Loucy (cell line): Measurements from ENCODE around the gene MS4A10.

Experiments
- H2AFZ ChIP-seq: fragments of 200-600 bp; sonication (generic); 2 replicates; pipeline ENCODE4 v1.6.0; 2016; ENCODE audit warnings: antibody characterized with exemption, mild to moderate bottlenecking, low read length, moderate library complexity
- H3F3A ChIP-seq: fragments of 200-600 bp; 2 replicates; pipeline ENCODE4 v1.6.0; 2016; ENCODE audit warnings: antibody characterized with exemption, low read depth, mild to moderate bottlenecking
- H3K27me3 ChIP-seq: fragments of 200-600 bp; sonication (generic); 2 replicates; pipeline ENCODE4 v1.6.1; 2014; ENCODE audit warnings: low read length, mild to moderate bottlenecking; ENCODE audit not compliant: insufficient read depth, poor library complexity, severe bottlenecking
- H3K36me3 ChIP-seq: fragments of 200-600 bp; sonication (generic); 2 replicates; pipeline ENCODE4 v1.6.1; 2016; ENCODE audit warnings: low read length; ENCODE audit not compliant: insufficient read depth
- H3K4me1 ChIP-seq: fragments of 200-600 bp; sonication (generic); 2 replicates; pipeline ENCODE4 v1.5.1; 2014; ENCODE audit warnings: low read length, mild to moderate bottlenecking; ENCODE audit not compliant: insufficient read depth, poor library complexity, severe bottlenecking
- H3K4me2 ChIP-seq: fragments of 200-600 bp; sonication (generic); 2 replicates; pipeline ENCODE4 v1.6.0; 2014; ENCODE audit warnings: antibody characterized with exemption, low read length, low read depth, mild to moderate bottlenecking; ENCODE audit not compliant: poor library complexity, severe bottlenecking
- H3K4me3 ChIP-seq: fragments of 200-600 bp; sonication (generic); 2 replicates; pipeline ENCODE4 v1.5.1; 2014; ENCODE audit warnings: low read length, mild to moderate bottlenecking, mixed read lengths; ENCODE audit not compliant: poor library complexity, severe bottlenecking
- H3K79me2 ChIP-seq: fragments of 200-600 bp; sonication (generic); 2 replicates; pipeline ENCODE4 v1.6.1; 2014; ENCODE audit warnings: low read length; ENCODE audit not compliant: insufficient read depth
- H3K9ac ChIP-seq: fragments of 200-600 bp; sonication (generic); 2 replicates; pipeline ENCODE4 v1.6.0; 2014; ENCODE audit warnings: mild to moderate bottlenecking, low read depth, low read length, moderate library complexity; ENCODE audit not compliant: poor library complexity, severe bottlenecking
- H3K9me2 ChIP-seq: fragments of 200-600 bp; sonication (generic); replicated peaks from 2 replicates; pipeline ENCODE4 v1.6.1; 2016; ENCODE audit warnings: low read depth, low read length, mixed read lengths
- H3K9me3 ChIP-seq: fragments of 200-600 bp; sonication (generic); 2 replicates; pipeline ENCODE4 v1.6.1; 2014; ENCODE audit warnings: mild to moderate bottlenecking, antibody characterized with exemption, low read length, low read depth; ENCODE audit not compliant: insufficient read depth
- H4K20me1 ChIP-seq: fragments of 200-600 bp; sonication (generic); 2 replicates; pipeline ENCODE4 v1.6.0; 2014; ENCODE audit warnings: antibody characterized with exemption, low read length, mild to moderate bottlenecking; ENCODE audit not compliant: insufficient read depth, poor library complexity, severe bottlenecking
- CTCF ChIP-seq: fragments of 200-600 bp; sonication (generic); conservative IDR thresholded peaks from 2 replicates; pipeline ENCODE4 v1.5.1; 2014; ENCODE audit warnings: mild to moderate bottlenecking, antibody characterized with exemption, low read length
- EZH2phosphoT487 ChIP-seq: fragments of 200-600 bp; IDR thresholded peaks from 2 replicates; pipeline ENCODE4 v1.6.1; 2018; ENCODE audit warnings: antibody characterized with exemption, mild to moderate bottlenecking, moderate library complexity, borderline replicate concordance

The MS4A10 gene

DNA sequence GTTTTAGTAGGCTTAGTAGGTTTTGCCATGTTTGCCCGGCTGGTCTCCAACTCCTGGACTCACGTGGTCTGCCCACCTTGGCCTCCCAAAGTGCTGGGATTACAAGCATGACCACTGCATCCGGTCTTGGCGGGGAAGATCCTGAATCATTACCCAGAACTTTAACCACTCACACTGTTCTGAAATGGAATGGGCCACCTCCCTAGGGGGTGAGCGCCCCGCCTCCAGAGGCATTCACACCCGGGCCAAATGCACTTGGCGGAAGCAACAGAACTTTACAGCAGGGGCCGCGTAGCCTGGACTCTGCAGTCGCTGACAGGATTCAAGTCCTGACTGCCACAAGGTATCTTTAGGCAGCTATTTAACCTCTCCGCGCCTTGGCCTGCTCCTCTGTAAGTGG, 62.1 kb downstream of the MS4A10 start:
- H4K20me1 ChIP-seq: no peaks in the 10 kb centered on the region
- no peaks in the 10 kb centered on the region for H3K9me2 ChIP-seq
- H3K4me1 ChIP-seq: peaks cover 64% of the 10 kb centered on the region
- no peaks in the 10 kb centered on the region for H3F3A ChIP-seq
- H3K4me3 ChIP-seq: no peak overlapping the region
- no peak overlapping the region for H2AFZ ChIP-seq
- H3K9me3 ChIP-seq: no peaks in the 10 kb centered on the region
- peak overlapping the region; percentile 54 for H3K9ac ChIP-seq
- peaks cover 78% of the 10 kb centered on the region for H3K79me2 ChIP-seq
- H3K36me3 ChIP-seq: peaks cover 20% of the 10 kb centered on the region; the same call in 1 of the 2 replicates
- H3K27me3 ChIP-seq: no peaks in the 10 kb centered on the region
- H3K4me2 ChIP-seq: peak overlapping the region; percentile 67
- TF ChIP-seq CTCF (no peak), EZH2phosphoT487 (no peak)

DNA sequence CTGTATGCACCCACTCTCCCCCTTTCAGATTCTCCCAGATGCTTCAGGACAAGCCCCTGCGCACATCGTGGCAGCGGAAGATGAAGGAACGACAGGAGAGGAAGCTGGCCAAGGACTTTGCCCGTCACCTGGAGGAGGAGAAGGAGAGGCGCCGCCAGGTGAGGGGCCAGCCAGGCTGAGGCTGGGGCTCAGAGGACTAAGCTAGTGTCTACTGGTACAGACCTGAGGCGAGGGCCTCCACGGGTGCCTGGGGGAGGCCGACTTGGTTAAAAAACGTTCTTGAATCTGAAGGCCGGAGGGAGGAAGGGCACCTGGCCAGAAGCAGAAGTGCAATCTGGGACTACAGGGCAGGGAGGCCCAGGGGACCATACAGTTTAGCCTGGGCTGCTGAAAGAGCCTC, 62.8 kb downstream of the MS4A10 start:
- TF ChIP-seq EZH2phosphoT487 (no peak), CTCF (no peak)
- Histone ChIP-seq H4K20me1 (no peaks in the 10 kb centered on the region), H3K9ac (peak overlapping the region; percentile 54), H3K9me2 (no peaks in the 10 kb centered on the region), H3K4me2 (peak overlapping the region; percentile 67), H3K27me3 (no peaks in the 10 kb centered on the region), H2AFZ (no peak overlapping the region), H3K9me3 (no peaks in the 10 kb centered on the region), H3K36me3 (peaks cover 20% of the 10 kb centered on the region; the same call in 1 of the 2 replicates), H3F3A (no peaks in the 10 kb centered on the region), H3K4me1 (peaks cover 62% of the 10 kb centered on the region), H3K4me3 (no peak overlapping the region), H3K79me2 (peaks cover 78% of the 10 kb centered on the region)

GRCh38 chr11:60848714-60849151, 63.6 kb downstream of the MS4A10 start:
- Histone ChIP-seq H4K20me1 (no peaks in the 10 kb centered on the region), H3K79me2 (peaks cover 78% of the 10 kb centered on the region), H3K4me3 (peak overlapping the region; percentile 64), H2AFZ (no peak overlapping the region), H3K4me2 (peak overlapping the region; percentile 67), H3K4me1 (peaks cover 59% of the 10 kb centered on the region), H3K9me2 (no peaks in the 10 kb centered on the region), H3F3A (no peaks in the 10 kb centered on the region), H3K9me3 (no peaks in the 10 kb centered on the region), H3K27me3 (no peaks in the 10 kb centered on the region), H3K36me3 (peaks cover 20% of the 10 kb centered on the region; the same call in 1 of the 2 replicates), H3K9ac (peak overlapping the region; percentile 54)
- no peak for TF ChIP-seq CTCF
- no peak for TF ChIP-seq EZH2phosphoT487
